Stimulated activated effector memory CD8-positive, alpha-beta T cell treated with anti-CD3 and anti-CD28 coated beads, Interleukin-12 subunit alpha, Interleukin-12 subunit beta, amount 100 ng/mL, for 72 hours (primary cell): ENCODE data around the gene HMMR.
A peak's percentile ranks its signal among the peaks of the same experiment; 100 is the strongest.
"Not testable (repeated sequence)": the region's sequence is repeated elsewhere in the genome, so short reads cannot be mapped to it uniquely, and the experiment has no call there.

ENCODE experiments used
- ATAC-seq: fragments of 150-1000 bp; cut with Tn5 transposase; 2 replicates; pipeline ENCODE4 v1.10.0; 2021
- DNase-seq, 2 donors: peaks; one replicate each; pipeline ENCODE4 v3.0.0; 2021 to 2022; ENCODE audit warnings: low spot score in 2 of 2
- H3K27ac Mint-ChIP-seq: one replicate; pipeline ENCODE4 v1.8.0; 2022; ENCODE audit warnings: mild to moderate bottlenecking, mixed read lengths
- H3K36me3 Mint-ChIP-seq: one replicate; pipeline ENCODE4 v1.8.0; 2022; ENCODE audit warnings: mild to moderate bottlenecking, mixed read lengths
- H3K4me1 Mint-ChIP-seq: one replicate; pipeline ENCODE4 v1.8.0; 2022; ENCODE audit warnings: mixed read lengths
- H3K4me3 Mint-ChIP-seq: one replicate; pipeline ENCODE4 v1.8.0; 2022; ENCODE audit warnings: mild to moderate bottlenecking, mixed read lengths
- H3K9me3 Mint-ChIP-seq: one replicate; pipeline ENCODE4 v1.8.0; 2022; ENCODE audit warnings: mixed read lengths

Gene HMMR

GRCh38 chr5:163460562-163461171, at the start of gene HMMR:
Gene HMMR (plus strand): TSS chr5:163460632. CDS start chr5:163460693, 61 bp downstream.
- Mint-ChIP-seq H3K9me3 (no peaks in the 10 kb centered on the region), H3K4me1 (peaks cover 15% of the 10 kb centered on the region), H3K4me3 (peak within 1 kb of the TSS; percentile 96), H3K27ac (peak within 1 kb of the TSS; percentile 99), H3K36me3 (peaks cover 78% of the 10 kb centered on the region)
- ATAC-seq (no peak), DNase-seq (no peak)

GRCh38 chr5:163415673-163416072, 44.8 kb upstream of the HMMR start:
- not testable (repeated sequence) for DNase-seq, H3K4me3 Mint-ChIP-seq, H3K36me3 Mint-ChIP-seq, H3K4me1 Mint-ChIP-seq, H3K27ac Mint-ChIP-seq, ATAC-seq, H3K9me3 Mint-ChIP-seq

- Mint-ChIP-seq H3K9me3 (no peaks in the 10 kb centered on the region), H3K4me1 (peaks cover 6% of the 10 kb centered on the region), H3K36me3 (no peaks in the 10 kb centered on the region), H3K27ac (no peak overlapping the region), H3K4me3 (no peak overlapping the region)
- DNase-seq: no peak
- no peak for ATAC-seq
These were observed 35.6 kb upstream of the HMMR start for GRCh38 chr5:163424836-163425235.

- H3K4me1 Mint-ChIP-seq: not testable (repeated sequence)
These were observed 34.3 kb upstream of the HMMR start for GRCh38 chr5:163426128-163426527.

GRCh38 chr5:163432544-163432943, 27.9 kb upstream of the HMMR start:
- no peaks in the 10 kb centered on the region for H3K9me3 Mint-ChIP-seq
- no peaks in the 10 kb centered on the region for H3K36me3 Mint-ChIP-seq

More at GRCh38 chr5:163426128-163426527, 34.3 kb upstream of the HMMR start:
- not testable (repeated sequence) for DNase-seq, H3K4me3 Mint-ChIP-seq, ATAC-seq, H3K9me3 Mint-ChIP-seq, H3K27ac Mint-ChIP-seq, H3K36me3 Mint-ChIP-seq

GRCh38 chr5:163433271-163433670, 27.2 kb upstream of the HMMR start:
- ATAC-seq (no peak), DNase-seq (no peak)
- H3K4me3 Mint-ChIP-seq: no peak overlapping the region
- H3K36me3 Mint-ChIP-seq: peaks cover 3% of the 10 kb centered on the region
- peaks cover 11% of the 10 kb centered on the region for H3K4me1 Mint-ChIP-seq
- H3K9me3 Mint-ChIP-seq: no peaks in the 10 kb centered on the region
- H3K27ac Mint-ChIP-seq: peak overlapping the region; percentile 5

More at GRCh38 chr5:163432544-163432943, 27.9 kb upstream of the HMMR start:
- Mint-ChIP-seq H3K4me3 (no peak overlapping the region), H3K27ac (peak overlapping the region; percentile 5), H3K4me1 (peaks cover 7% of the 10 kb centered on the region)
- ATAC-seq: no peak
- DNase-seq: no peak

- H3K4me3 Mint-ChIP-seq: no peak overlapping the region
- H3K9me3 Mint-ChIP-seq: no peaks in the 10 kb centered on the region
- ATAC-seq (no peak), DNase-seq (no peak)
- H3K27ac Mint-ChIP-seq: no peak overlapping the region
- peaks cover 22% of the 10 kb centered on the region for H3K4me1 Mint-ChIP-seq
- H3K36me3 Mint-ChIP-seq: peaks cover 15% of the 10 kb centered on the region
These were observed 26.0 kb upstream of the HMMR start for GRCh38 chr5:163434401-163434866.

- peaks cover 28% of the 10 kb centered on the region for H3K4me1 Mint-ChIP-seq
- H3K4me3 Mint-ChIP-seq: peak overlapping the region; percentile 80
- peak overlapping the region; percentile 88 for H3K27ac Mint-ChIP-seq
- no peak for ATAC-seq
- H3K36me3 Mint-ChIP-seq: peaks cover 36% of the 10 kb centered on the region
- DNase-seq: no peak
- no peaks in the 10 kb centered on the region for H3K9me3 Mint-ChIP-seq
These were observed 23.9 kb upstream of the HMMR start for GRCh38 chr5:163436515-163436914.

GRCh38 chr5:163437011-163437308, 23.5 kb upstream of the HMMR start:
- H3K9me3 Mint-ChIP-seq: no peaks in the 10 kb centered on the region
- ATAC-seq (no peak), DNase-seq (no peak)
- peaks cover 40% of the 10 kb centered on the region for H3K36me3 Mint-ChIP-seq
- H3K4me1 Mint-ChIP-seq: peaks cover 28% of the 10 kb centered on the region
- H3K27ac Mint-ChIP-seq: peak overlapping the region; percentile 88
- H3K4me3 Mint-ChIP-seq: peak overlapping the region; percentile 80

GRCh38 chr5:163437309-163438182, 22.9 kb upstream of the HMMR start, which contains the start of gene CCNG1:
Gene CCNG1 (plus strand): TSS chr5:163437595. CDS start chr5:163439257, 1,662 bp downstream.
- Mint-ChIP-seq H3K4me1 (peaks cover 28% of the 10 kb centered on the region), H3K4me3 (peak within 1 kb of the TSS; percentile 80), H3K9me3 (no peaks in the 10 kb centered on the region), H3K36me3 (peaks cover 46% of the 10 kb centered on the region), H3K27ac (peak within 1 kb of the TSS; percentile 88)
- ATAC-seq (peak; percentile 96), DNase-seq (peak; percentile 78 to 94)

GRCh38 chr5:163439092-163439425, 21.4 kb upstream of the HMMR start:
- peaks cover 61% of the 10 kb centered on the region for H3K36me3 Mint-ChIP-seq

GRCh38 chr5:163440954-163441353, 19.5 kb upstream of the HMMR start:
- H3K4me1 Mint-ChIP-seq: peaks cover 28% of the 10 kb centered on the region
- H3K9me3 Mint-ChIP-seq: no peaks in the 10 kb centered on the region
- no peak overlapping the region for H3K4me3 Mint-ChIP-seq
- DNase-seq: no peak
- peak overlapping the region; percentile 26 for H3K27ac Mint-ChIP-seq
- no peak for ATAC-seq
- H3K36me3 Mint-ChIP-seq: peaks cover 80% of the 10 kb centered on the region

More at GRCh38 chr5:163439092-163439425, 21.4 kb upstream of the HMMR start:
- DNase-seq (no peak), ATAC-seq (peak; percentile 50)
- Mint-ChIP-seq H3K4me1 (peaks cover 28% of the 10 kb centered on the region), H3K27ac (peak overlapping the region; percentile 26), H3K9me3 (no peaks in the 10 kb centered on the region), H3K4me3 (peak overlapping the region; percentile 80)

GRCh38 chr5:163444526-163444925, 15.9 kb upstream of the HMMR start:
- H3K4me1 Mint-ChIP-seq: peaks cover 6% of the 10 kb centered on the region
- H3K9me3 Mint-ChIP-seq: no peaks in the 10 kb centered on the region
- ATAC-seq (no peak), DNase-seq (no peak)
- H3K27ac Mint-ChIP-seq: no peak overlapping the region
- no peak overlapping the region for H3K4me3 Mint-ChIP-seq
- H3K36me3 Mint-ChIP-seq: peaks cover 100% of the 10 kb centered on the region

GRCh38 chr5:163445345-163445744, 15.1 kb upstream of the HMMR start:
- H3K36me3 Mint-ChIP-seq: peaks cover 100% of the 10 kb centered on the region
- H3K4me1 Mint-ChIP-seq: peaks cover 2% of the 10 kb centered on the region
- no peak overlapping the region for H3K4me3 Mint-ChIP-seq

GRCh38 chr5:163447191-163447590, 13.2 kb upstream of the HMMR start:
- Mint-ChIP-seq H3K9me3 (no peaks in the 10 kb centered on the region), H3K27ac (no peak overlapping the region), H3K4me1 (no peaks in the 10 kb centered on the region), H3K4me3 (no peak overlapping the region), H3K36me3 (peaks cover 99% of the 10 kb centered on the region)
- ATAC-seq (no peak), DNase-seq (no peak)

More at GRCh38 chr5:163445345-163445744, 15.1 kb upstream of the HMMR start:
- Mint-ChIP-seq H3K9me3 (no peaks in the 10 kb centered on the region), H3K27ac (no peak overlapping the region)
- no peak for DNase-seq
- ATAC-seq: no peak

GRCh38 chr5:163447875-163448274, 12.6 kb upstream of the HMMR start:
- no peaks in the 10 kb centered on the region for H3K9me3 Mint-ChIP-seq
- no peaks in the 10 kb centered on the region for H3K4me1 Mint-ChIP-seq
- ATAC-seq: no peak
- no peak overlapping the region for H3K4me3 Mint-ChIP-seq
- no peak for DNase-seq
- H3K36me3 Mint-ChIP-seq: peaks cover 99% of the 10 kb centered on the region
- H3K27ac Mint-ChIP-seq: peak overlapping the region; percentile 54
